Measurements from ENCODE around the gene CPLX1.
"Not testable (repeated sequence)": the region's sequence is repeated elsewhere in the genome, so short reads cannot be mapped to it uniquely, and the experiment has no call there.

The CPLX1 gene

DNA sequence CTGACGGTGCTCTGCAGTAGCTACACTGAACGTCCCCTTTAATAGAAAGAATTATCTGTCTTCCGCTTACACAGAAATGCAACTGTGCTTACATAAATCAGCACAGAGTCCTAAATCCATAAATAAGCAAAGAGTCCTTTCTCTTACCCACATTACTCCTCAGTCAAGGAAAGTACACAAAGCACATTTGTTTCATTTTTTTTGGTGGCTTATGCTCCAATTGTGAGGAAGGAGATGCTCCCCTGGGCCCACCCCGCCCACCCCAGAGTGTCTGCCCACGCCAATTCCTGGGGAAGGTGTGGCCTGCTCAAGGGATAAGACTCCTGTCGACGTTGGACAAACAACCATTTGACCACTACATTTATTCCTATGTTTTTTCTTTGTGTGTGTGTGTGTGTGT, 53.8 kb downstream of the CPLX1 start:
- no peak for DNase-seq

DNA sequence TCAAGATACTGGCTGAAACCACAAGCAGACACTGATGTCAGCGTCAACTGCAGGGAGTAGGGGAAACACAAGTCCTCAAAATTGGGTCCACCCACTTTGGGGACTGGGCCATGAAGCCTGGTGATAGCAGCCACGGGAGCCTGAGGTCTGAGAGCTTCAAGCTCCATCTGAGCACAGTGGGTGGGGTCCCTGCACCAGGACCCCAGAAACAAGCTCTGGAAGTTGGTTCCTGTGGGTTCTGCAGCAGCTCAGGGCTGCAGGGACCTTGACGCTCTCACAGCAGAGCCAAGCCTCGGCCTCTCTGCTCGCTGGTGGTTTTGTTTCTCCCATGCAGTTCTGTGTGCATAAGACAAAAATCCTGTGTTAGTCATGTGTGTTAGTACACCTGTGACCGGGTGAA, 54.5 kb downstream of the CPLX1 start:
- no peak for DNase-seq

DNA sequence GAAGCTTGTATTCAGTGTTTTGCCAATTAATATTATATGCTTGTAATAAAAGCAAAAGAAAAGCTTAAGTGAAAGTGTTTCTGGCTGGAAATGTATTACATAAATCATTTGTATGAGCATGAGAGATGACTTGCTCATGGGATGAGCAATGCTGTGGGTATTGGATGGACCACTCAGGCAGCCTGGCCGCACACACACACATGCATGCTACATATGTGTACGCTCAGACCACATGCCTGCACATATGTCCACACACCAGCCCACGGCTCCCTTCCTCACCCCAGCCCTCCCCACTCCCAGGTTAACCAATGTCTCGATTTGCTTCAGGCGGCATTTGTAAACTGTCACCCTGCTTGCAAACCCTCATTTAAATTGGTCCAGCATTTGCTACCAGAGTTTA, 55.9 kb downstream of the CPLX1 start:
- no peak for DNase-seq

DNA sequence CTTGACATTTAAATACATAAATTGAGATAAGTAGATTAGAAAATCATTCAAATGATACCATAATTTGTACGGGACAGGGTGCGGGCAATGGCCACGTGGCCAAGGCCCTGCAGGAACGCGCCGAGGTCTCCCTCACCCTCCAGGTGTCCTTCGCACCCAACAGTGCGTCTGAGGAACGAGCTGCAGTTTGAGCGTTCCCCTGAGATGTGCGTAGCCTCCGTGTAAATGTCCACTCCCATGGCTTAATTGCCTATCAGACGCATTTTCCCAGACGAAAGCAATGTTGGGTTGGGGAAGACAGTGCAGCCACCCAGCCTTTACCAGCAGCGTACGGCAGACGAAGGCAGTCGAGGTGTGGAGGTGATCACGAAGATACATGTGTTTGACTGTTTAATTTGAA, 56.4 kb downstream of the CPLX1 start:
- DNase-seq, result no peak

DNA sequence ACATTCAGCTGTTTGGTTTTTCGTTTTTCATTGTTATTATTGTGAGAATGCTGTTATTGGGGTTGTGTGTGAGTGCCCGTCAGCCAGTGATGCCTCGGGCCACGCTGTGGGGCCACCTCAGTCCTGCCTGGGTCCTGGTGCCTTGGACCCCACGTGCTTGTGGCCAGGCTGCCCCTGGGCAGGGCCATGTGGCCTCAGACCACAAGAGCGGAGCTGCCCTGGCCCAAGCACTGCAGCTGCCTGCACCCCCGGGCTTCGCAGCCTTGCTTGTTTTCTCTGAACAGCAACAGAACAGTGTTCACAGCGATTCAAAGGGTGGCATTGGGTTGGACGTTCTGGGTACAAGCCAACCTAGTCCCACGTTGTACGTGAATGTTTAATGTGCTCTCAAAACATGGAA, 56.9 kb downstream of the CPLX1 start:
- DNase-seq, result no peak

DNA sequence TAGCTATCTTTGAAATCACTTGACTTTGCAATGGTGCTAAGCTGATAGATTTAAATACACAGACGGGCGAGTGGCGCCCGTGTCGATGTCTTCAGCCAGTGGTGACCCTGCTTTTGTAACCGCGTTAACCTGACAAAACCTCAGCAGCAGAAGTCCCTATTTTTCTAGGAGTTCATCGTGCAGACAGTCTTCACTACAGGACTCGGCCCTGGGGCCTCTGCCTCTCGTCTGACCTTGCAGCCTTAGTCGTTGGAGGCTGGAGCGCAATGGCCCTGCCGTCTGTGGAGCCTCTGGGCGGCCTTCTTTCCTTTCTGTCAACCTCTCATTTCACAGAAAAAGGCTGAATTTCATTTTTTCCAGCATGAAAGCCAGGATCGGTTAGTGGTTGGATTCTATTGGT, 57.9 kb downstream of the CPLX1 start:
- no peak for DNase-seq

DNA sequence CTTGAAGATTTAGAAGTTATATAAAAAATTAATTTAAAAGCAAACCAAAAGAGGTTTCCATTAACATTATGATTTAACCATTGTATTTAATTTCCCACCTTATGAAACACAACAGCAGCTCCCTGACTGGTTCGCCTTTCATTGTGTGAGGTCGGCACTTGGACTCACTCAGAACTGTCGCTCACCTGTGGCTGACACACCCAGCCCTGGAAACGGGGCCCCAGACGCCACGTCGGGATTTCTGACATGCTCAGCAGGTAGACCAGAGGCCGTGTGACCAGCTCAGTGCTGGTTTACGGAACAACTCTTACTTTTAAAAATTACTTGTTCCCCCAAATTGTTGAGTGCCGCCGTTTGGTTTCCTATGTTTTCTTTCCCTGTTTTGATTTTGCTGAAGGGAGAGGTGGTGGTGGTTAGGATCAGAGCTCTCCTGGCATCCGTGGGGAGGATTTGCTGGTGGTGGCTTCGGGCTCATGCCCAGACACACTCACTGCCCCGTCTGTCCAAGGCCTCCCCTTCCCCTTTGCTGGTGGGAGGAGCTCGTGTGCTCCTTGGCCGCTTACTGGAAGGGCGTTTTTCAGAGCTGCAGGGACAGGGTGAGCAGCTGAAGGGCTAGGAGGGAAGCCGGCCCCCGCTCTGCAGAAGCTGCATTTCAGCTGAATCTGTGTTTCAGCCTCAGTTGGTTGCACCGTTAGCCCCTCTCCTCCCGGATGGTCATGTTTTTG, 59.2 kb downstream of the CPLX1 start:
- no peak for DNase-seq

DNA sequence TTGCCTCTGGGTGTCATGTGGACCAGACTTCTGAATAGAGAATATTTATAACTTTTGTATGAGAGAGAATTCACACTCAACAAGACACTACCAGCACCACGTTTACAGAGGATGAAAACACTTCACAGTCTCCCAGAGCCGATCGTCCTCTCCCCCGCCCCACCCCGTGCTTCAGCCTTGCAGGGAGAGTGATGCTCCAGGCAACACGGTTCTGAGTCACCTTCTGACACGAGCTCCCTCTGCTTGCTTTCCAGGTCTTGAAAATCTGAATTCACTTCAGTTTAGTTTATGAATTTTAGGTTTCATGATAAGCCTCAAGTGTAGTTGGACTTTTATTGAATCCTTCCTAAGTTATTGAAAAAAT, 59.8 kb downstream of the CPLX1 start:
- DNase-seq, result no peak

DNA sequence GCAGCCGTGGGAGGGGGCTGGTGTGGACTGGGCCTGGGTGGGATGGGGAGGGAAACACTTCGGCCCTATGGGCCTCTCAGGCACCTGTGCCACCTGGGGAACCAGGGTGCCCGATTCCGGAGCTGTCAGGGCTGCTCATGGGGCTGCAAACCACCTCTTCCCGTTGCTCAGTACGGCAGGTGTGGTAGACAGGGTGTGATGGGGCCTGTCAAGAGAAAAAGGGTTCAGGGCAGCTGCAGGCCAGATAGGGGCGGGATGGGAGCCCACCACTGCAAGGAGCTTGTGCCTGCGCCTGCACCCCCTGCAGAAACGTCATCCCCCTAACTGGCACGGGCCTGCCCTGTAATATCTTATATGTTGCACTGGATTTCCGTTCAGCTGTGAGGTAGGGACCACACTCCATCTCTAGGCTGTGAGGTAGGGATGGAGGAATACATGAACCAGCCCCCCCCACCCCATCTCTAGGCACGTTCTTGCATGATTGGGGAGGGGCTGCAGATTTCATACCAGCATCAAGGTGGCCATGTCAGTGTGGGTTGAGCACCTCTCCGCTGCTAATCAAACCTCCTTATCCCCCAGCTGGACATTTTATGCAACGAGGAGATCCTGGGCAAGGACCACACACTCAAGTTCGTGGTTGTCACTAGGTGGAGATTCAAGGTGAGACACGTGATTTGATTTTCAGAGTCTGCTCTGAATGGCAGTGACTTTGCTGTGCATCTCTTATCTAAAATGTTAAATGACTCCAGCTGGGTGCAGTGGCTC, 61.3 kb downstream of the CPLX1 start:
- no peak for DNase-seq

DNA sequence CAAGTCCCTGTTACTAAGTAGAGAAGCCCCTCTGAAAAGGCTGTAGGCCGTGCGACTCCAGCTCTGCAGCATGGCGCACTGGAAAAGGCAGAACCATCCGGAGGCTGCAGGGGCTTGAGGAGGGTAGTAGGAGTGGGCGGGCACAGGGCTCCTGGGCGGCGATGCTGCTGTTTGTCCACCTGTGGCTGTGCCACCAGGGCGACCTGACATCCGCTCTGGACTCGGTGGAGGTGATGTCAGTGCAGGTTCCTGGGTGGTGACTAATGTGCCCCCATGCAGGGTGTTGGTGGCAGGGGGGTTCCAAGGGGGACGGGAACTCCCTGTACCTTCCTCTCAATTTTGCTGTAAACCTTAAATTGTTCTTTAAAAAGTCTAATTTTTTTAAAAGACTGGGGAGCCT, 62.0 kb downstream of the CPLX1 start:
- DNase-seq, result no peak

DNA sequence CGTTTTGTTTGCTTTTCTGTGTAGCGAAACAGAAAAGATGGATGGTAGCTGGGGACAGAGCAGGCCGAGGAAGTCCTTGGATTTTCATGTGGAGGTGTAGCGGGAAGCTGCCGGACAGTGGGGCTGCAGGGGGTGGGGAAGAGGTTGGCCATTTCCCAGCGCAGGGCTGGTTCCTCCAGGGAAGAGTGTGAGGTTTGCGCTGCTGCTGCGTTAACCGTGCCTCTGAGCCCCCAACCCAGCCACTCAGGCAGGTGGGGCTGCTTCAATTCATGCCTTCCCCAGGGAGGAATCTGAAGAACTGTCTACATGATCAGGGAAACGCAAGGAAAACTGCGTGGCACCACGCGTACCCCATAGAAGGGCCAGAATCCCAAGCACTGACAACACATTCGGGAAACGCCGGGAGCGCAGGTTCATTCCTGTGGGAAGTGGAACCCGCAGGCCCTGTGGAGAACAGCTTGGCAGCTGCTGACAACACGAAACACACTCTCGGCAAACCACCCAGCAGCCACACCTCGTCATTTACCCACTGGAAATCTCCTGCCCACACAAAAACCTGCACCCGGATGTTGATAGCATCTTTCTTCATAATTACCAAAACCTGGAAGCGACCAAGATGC, 62.6 kb downstream of the CPLX1 start:
- no peak for DNase-seq

DNA sequence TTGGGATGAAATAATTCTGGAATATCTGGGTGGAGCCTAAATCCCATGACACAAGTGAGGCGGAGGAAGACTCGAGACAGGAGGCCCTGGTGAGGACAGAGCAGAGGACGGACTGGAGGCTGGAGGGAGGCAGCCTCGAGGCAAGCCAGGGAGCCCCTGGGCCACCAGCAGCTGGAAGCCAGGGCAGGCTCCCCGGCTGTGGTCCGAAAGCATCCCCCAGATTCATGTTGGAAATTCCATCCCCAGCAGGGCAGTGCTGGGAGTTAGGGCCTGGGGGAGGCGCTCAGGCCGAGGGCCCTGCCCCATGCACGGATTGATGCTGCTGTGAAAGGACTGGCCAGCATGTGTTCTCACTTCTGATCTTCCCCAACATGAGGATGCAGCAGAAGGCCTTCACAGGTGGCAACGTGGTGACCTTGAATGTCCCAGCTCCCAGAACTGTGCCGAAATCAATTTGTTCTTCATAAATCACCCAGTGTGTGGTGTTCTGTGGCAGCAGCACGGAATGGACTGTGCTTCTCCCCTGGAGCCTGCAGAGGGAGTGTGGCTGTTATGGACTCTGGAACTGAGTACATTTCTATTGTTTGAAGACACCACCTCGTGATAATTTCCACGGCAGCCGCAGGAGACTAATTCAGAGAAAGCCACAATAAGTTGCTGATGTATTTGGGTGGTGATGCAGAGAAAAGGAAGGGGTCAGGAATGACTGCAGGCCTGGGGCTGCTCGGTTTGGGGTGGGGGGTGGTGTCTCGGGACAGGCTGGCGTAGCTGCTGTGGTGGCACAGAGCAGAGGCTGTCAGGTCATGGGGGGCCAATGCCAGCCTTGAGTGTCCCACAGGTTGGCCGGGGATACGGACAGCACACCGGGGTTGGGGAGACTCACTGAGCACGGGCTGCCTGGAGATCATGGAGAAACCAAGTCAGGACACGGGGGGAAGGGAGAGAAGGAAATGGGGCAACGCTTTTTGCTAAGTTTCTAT, 63.4 kb downstream of the CPLX1 start:
- no peak for DNase-seq

DNA sequence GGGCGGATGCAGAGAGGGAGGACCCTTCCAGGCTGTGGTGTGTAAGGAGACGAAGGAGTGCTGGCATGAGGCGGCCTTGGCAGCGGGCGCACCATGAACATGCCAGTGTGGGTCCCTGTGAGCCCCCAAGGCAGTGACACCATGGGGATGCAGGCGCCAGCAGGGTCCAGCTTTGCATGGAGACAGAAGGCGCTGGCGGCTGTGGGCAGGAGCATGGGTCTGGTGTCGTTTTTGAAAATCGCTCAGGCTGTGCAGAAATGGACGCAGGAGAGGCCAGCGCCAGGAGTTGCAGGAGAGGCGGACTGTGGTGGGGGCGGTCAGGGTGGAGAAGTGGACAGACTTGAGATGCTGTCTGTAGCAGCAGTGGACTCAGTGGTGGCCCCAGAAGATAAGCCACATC, 64.2 kb downstream of the CPLX1 start:
- no peak for DNase-seq

DNA sequence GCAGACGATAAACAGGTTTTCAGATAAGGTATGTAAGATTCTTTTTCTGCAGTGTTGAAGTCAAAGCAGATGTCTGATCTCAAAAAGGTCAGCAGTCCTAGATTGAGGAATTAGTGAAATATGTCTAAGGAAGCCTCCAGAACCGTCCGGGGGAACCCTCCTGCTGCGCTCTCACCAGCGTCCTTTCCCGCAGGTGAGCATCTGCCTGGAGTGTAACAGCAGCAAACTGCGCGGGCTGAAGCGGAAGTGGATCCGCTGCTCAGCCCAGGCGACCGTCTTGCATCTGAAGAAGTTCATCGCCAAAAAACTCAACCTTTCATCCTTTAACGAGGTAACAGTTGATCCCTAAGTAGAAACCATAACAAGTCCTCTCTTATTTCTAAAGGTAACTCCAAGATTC, 64.8 kb downstream of the CPLX1 start:
- no peak for DNase-seq

DNA sequence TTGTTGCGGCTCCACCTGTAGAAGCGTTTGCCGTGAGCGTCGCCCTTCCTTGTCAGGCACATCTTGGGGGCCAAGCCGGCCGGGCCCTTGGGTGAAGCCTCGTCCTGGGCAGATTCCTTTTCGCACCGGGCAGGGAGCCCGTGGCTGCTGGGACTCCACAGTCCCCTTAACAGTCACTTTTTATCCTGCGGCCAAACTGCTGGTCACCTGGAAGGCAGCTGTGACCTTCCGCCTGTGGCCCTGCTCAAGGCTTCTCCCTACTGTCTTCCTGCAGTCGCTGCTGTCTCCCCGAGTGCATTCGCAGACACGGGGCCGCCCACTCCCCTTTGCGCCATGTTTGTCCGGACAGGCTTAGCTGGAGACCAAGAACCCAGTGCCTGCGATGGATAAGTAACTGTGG, 65.3 kb downstream of the CPLX1 start:
- no peak for DNase-seq

DNA sequence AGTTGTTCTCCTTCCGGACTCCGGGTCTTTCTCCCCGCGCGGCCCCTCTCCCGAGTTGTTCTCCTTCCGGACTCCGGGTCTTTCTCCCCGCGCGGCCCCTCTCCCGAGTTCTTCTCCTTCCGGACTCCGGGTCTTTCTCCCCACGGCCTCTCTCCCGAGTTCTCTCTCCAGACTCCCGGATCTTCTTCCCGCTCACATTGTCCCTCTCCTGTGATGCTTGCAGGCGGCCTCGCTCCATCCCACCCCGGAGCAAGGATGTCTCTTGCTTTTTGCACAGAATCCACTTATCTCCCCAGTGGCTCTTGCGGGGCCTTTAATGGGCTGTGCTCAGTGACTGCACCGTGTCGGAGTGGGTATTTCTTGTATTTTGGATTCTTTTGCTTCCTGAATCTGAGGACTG, 66.1 kb downstream of the CPLX1 start:
- not testable (repeated sequence) for DNase-seq

DNA sequence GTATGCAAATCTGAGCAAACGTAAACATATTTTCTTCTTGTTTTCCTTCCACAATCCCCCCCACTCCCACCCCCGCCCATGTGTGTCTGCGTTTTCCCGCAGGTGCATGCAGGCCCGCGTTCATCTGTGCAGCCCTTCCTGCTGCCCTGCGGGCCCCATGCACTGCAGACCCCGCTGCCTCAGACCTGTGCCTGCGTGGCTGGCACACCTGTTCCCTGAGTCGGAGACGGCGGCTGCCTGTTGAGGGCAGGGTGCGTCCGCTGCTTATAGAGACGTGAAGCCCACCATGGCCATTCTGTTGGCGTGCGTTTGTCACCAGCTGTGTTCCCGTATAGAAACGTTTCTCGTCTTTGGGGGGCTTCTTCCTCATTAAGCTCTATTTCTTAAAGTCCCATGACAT, 68.8 kb downstream of the CPLX1 start:
- no peak for DNase-seq

DNA sequence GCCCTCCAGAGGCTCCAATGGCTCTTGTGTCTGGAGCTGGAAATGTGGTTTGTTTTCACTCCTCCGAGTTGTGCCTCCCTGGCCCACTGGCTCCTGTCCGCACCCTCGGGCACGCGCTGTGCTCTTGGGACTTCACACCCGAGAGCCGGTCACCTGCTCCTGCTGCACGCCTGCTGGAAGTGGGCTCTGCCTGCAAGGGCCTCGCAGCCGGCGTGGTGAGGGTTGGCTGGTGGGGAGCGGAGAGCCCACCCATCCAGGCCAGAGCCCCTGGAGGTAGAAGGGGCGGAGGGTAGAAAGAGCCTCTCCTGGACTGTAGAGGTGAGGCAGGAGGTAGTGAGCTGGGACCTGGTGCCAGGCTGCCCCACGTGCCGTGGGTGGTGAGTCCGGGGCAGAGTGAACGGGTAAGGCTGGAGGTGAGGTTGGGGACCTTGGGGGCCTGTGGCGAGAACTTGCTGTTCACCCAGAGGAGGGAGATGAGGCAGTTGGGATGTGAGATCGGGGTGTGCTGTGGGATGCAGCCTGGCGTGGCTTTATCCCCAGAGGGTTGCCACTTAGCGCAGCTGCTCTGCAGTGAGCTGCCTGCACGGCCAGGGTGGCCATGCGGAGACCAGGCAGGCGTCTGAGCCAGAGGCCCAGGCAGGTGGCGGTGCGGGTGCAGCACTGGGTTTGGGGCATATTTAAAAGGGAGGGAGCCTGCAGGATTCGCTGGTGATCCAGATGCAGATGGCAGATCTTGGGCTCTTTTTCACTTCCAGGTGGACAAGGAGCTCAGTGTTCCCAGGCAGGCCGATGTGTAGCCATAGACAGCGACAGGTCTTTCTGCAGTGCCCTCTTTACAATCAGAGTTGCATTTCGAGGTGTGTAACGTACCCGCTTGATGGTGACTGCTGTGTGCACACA, 71.5 kb downstream of the CPLX1 start:
- no peak for DNase-seq

DNA sequence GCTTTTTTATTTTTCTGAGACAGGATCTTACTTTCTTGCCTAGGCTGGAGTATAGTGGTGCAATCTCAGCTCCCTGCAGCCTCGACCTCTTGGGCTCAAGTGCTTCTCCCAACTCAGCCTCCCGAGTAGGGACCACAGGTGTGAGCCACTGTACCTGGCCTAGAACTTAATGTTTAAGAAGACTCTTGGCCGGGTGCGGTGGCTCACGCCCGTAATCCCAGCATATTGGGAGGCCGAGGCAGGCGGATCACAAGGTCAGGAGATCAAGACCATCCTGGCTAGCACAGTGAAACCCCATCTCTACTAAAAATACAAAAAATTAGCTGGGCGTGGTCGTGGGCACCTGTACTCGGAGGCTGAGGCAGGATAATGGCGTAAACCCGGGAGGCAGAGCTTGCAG, 72.7 kb downstream of the CPLX1 start:
- not testable (repeated sequence) for DNase-seq

DNA sequence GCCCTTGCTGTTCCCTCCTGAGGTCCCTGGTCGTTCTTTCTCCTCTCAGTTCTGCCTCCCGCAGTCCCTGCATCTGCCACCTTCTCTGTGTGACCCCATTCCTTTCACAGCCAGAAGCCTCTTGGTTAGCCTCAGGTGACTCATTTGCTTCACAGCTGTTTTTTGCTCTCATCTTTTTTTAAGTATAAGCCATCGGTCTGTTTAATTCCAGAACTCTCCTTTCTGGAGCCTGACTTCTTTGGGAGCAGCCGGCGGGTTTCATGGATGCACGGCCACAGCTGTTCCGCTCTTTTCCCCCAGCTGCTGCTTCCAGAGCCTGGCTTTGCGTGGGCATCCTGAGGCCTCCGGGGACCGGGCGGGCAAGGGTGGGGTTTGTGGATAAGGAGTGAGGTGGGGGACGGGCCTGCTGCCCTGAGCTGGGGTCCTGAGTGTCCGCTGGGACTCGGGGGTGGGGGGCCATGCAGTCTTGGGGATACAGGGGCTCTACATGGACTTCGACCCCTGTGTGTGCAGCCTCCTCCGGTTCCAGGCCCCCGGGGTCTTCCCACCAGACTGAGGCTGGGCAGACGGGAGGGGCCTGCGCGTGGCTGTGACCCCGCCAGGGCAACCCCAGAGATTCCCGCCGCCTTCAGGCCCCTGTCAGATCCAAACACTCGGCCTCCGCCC, 73.6 kb downstream of the CPLX1 start:
- DNase-seq, result no peak

DNA sequence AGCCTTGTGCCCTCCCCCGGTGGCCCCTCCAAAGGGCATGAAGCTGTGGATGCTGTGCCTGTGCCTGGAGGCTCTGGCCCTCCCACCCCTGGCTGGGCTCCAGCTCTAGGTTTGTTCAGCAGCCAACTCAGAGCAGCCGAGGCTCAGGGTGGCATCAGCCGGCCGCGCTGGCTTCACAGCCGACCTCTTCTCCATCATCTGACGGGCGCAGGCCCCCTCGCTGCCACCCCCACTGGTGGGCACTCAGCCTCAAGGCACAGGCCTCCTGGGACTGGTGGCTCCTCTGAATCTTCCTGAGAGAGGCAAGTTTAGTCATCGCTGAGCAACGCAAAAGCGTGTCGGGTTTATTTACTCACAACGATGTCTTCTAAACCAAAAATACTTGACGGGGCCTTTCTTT, 74.3 kb downstream of the CPLX1 start:
- no peak for DNase-seq
